Myocyte (in vitro differentiated cells): ENCODE results near the gene RAD51B. TPM values are rescaled to one million over a fixed set of nuclear protein-coding genes. Genes with fewer than 3 reads are reported as not detected.

Source experiments
- DNase-seq: peaks from one replicate; pipeline ENCODE4 v3.0.0-alpha.2; 2012; ENCODE audit warnings: low read depth
- total RNA-seq: library from RNA; depleted of rRNA; stranded (reverse); fragments of >200 nt; gene quantifications from 2 replicates; pipeline ENCODE4 v1.2.3, GENCODE V29; 2014

Gene RAD51B
- total RNA-seq, 1 donor from 2014 or later = 70.0 TPM

DNA sequence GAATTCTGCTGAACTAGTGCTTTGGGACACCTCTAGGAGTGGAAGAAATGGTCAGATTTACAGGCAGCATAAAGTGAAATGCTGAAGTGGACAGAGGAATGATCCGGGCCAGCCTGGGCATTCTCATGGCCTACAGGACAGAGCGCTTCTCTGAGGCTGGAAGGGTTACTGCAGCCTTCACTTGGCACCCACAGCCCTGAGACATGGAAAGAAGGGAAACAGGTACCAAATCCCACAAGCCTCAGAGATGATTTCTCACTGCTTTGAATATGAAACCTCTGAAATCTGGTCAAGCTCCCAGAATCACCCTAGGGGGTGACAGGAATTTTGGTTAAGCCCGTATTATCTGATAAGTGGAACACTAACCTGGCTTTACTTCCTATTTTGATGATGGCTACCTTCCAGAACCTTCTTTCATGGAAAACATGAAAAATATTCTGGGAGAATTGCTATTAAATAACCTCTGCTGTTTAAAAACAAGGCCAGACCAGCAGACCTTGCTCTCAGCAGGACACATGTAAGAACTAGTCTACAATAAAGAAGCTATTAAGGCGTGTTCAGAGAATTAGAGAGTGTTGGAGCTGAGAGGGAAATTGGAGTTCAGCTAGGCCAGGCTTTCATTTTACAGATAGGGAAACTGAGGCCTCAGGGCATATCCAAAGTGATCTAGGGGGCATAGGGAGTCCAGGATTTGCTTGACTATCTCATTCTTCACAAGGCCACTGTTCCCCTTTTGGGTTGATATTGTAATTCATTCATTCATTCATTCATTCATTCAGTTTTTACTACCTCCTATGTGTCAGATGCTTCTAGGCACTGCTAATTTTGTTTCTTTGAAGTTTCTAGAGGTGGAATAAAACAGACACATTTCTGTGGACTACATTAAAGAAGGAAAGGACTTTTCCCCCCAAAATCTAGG lies 691.8 kb downstream of the RAD51B start:
- DNase-seq = no peak

DNA sequence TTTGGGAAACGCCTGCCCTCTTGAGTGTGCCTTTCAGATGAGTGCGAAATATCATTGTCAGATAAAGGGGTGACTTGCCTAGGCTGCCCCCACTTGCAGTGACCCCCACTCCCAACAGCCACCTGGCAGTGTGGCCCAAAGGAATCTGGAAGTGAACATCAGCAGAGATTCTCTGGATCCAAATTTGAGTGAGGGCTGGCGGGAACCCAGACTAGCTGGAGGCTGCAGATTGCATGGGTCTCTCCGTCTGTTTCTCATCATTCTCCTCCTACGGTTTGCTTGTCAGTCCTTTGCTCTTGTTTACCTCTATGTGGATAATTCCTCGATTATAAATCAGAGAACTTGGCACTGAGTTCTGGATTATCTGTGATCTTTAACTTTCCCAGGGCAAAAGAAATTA lies 692.5 kb downstream of the RAD51B start:
- DNase-seq = no peak

DNA sequence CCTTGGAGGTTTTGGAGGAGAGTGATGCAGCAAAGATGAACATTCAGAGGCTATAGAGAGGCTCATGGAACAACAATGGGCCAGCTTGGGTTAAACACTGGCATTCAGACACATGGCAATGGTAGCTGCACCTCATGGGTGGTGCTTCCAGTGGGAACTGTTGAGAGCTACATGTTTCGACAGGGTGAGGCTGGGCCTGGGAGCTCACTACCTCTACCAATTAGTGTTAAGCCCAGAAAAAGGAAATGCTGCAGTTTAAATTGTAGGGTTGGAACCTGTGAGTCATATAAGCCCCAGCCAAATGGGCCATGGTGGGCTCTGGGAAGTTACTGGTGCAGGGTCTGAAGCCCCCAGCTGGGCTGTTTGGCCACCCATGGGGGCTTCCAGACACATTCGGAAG lies 693.6 kb downstream of the RAD51B start:
- DNase-seq = no peak

DNA sequence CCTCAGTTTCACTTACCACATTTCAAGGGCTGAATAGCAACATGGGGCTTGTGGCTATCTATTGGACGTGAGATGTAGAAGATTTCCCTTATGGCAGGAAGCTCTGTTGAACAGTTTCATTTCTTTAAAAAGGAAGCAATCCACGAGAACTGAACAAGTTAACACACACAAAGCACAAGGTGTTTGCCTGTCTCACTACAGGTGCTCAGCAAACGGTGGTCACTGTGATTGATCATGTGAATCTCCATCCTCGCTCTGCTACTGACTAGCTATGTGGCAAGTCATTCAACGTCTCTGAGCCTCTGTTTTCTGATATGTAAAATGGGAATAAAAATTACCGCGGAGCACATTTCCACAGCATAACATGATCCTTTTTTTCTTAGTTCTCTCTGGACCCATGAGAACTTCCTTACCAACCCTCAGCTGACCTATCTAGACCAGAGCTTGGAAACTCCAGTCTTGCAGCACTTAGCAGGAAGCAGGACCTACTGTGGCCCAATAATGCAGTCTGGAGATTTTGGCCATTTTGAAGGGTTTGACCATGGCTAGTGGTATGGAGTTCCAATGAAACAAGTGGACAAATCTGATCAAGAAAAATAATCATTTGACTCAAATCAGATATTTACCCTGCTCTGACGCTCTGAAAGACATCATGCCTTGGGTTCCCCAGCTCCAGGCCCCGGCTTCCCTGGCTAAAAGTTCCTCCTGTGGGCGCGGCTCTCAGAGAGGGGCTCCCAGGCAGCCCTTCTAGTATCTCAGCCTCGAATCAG lies 694.4 kb downstream of the RAD51B start:
- DNase-seq = no peak

DNA sequence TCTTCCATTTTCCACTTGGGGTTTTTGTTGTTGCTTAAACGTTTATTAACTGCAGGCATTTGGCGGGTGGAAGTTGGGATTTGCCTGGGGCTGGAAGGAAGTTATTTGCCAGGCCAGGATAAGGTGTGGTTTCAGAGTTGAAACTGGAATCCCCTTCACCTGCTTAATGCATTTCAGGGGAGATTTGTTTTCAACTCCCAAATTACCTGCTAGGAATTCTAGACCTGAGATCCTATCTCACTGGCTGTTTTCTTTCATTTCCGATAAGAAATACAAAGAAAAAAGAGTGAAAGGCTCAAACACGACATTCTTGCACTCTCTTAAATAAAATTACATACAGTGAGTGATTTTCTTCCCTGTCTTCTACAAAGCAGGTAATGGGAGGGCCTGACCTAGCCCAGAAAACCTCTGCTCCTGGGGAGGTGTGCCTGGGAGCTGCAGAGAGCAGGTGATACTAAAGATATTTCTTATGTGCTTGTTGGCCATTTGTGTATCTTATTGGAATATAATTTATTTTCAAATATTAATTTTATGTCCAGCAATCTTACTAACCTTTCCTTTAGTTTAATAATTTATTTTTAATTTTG lies 695.1 kb downstream of the RAD51B start:
- no peak for DNase-seq

DNA sequence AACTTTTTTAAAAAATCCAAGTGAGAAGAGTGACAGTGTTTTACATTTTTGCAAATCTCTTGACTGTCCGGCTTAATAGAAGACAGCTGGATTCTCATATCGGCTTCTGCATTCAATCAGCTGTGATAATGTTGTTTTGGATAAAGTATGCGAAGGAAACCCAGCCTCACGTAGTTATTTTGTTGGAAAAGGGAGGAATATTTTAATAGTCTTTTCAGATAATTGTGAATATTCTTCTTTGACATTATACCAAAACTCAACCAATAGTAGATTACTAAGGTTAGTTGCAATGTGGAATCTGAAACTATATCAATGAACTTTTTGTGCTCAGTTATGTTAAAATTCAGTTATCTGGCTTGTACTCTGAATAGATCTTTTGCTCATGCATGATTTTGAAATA lies 696.8 kb downstream of the RAD51B start:
- no peak for DNase-seq

DNA sequence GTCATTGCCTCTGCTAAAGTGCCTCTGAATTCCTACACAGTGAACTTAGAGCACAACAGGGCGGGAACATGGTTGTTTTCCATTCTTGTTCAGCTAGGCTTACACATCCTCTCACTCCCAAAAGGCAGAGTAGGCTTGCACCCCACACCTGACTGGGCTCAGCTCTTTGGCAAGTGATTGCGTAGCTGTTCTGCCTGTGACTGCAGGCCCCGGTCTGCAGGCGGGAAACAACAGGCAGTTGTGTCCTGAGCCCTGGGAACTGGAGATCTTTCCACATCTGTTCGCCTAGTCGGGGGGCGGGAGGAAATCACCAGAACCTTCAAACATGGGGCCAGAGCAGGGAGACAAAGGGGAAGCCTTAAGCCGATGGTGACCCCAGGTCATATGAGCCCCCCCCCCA lies 698.6 kb downstream of the RAD51B start:
- no peak for DNase-seq

DNA sequence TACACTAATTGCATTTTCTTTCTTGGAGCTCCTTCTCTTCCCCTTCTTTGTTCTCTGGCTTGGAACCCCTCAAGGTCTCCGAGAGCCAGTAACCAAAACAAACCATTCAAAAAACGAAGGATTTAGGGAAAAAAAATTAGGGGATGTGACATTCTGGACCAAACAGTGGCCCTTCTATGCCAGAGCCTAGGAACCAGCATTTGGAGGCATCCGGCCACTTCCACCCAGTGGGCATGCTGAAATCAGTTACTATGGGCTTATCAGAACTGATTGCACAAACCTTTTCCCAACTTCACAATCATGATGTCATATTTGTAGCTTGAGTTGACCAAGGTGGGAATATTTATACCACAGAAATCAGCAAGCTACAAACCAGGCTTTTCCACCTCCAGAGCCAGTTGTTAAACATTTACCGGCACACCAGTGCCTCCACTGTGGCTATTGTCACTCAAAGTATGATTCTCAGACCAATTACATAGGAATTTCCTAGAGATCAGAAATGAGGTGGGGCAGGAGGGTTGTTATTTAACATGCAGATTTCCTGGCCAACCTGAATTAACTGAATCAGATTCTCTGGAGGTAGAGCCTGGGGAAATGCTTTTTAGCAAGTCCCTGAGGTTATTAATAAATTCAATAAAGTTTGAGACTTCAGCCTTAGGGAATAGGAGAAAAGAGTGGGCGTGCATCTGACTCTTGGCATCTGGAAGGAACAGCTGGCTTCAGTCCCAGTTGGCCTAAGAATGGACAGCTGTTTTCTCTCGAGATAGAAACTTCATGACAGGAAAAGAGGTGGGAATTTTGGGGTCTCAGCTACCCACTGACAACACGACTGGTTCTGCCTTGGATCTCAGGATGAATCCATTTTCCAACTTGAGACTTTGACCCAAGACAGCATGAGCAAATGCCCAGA lies 699.4 kb downstream of the RAD51B start:
- peak; percentile 85 for DNase-seq

DNA sequence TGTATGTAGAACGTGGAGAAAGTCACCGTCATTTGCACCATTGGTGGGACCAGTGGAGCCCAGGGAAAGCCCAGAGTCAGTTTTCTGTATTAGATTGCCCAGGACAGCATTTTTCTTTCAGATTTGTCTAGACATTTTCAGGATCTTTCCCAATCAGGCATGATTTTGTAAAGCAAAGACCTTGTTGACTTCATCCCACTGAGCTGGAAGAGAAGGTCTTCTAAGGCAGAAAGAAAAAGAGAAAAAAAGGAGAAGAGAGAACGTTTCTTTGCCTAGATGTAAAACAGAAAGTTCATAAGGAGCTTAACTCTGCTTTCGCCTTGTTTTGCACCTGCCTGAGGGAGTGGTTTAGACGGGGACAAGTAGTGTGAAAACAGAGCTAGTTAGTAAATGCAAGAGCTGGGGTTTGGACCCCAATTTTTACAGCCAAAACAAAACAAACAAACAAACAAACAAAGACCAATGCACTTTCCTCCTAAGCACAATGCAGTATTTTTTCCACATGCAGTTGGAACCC lies 700.1 kb downstream of the RAD51B start:
- DNase-seq = no peak

DNA sequence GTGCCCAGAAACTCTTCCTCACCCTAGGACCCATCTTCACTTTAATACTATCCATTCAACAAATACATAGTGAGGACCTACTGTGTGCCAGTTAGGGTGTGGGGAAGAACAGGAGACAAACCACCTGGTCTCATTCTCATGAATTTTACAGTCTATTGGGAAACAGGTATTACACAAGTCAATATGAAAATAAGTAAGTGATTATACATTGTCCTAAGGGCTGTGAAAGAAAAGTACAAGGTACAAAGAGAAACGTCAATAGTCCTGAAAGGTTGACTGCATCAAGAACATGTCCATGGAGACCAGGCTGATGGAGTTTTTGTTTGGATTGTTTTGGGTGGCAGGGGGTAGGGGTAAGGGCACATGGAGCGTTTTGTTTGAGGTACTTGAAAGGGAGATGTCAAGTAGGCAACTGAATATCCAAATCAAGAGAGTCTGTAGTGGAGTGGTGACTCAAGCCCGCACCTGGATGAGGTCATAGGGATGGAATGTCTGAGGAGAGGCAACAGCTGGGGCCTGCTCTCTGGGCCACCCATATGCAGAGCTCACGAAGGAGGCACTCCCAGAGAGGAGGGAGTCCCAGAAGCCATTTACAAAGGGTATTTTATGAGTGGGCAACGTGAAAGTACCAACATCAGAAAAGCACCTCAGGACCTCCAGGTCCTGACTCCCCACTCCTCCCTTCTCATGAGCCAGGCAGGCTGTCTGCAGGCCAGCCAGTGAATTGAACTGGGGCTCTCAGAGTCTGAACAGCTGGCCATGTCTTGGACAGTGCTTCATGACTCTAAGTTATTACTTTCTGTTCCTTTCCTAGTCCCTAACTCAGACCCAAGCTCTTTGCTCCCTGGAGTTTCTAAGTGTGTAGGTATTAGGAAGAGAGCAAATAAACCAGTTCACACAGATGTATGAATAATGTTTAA lies 701.3 kb downstream of the RAD51B start:
- peak; percentile 57 for DNase-seq

DNA sequence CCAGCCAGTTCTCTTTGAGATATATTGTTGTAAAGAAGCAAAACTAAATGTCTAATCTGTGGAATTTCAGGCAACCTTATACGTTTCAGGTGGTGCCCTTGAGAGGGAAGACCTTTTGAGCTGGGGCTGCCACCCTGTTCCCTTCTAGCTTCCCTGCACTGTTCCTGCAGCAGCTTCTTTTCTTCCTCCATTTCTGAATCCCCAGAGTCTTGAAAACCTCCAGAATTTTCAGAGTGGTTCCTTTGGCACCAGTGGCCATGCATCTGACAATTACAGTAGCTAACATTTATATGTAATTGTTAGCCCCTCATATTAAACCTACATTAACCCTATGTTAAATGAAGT lies 702.0 kb downstream of the RAD51B start:
- DNase-seq = no peak

DNA sequence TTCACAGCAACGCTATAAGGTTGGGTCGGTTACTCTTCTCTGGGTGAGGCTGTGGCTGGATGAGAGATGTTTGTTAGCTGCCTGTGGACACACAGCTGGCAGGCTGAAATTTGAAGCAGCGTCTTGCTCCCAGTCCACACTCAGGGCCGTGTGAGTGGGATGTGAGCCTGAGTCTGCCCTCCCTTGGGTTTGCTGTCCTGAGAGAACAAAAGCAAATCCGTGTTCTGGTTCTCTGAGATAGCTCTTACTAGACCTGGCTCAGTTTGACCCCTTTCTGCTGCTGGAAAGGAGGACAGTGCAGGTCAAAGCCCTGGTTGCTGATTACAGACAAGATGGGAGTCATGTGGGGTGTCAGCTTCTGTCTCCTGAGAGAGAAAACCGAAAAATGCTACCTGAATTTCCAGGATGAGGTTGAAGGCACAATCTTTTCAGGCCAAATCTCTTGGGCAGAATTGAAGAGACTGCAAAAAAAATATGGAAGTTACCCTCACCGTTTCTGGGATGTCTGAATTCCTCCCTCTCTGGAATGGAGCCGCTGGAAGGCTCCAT lies 702.5 kb downstream of the RAD51B start:
- peak; percentile 58 for DNase-seq

DNA sequence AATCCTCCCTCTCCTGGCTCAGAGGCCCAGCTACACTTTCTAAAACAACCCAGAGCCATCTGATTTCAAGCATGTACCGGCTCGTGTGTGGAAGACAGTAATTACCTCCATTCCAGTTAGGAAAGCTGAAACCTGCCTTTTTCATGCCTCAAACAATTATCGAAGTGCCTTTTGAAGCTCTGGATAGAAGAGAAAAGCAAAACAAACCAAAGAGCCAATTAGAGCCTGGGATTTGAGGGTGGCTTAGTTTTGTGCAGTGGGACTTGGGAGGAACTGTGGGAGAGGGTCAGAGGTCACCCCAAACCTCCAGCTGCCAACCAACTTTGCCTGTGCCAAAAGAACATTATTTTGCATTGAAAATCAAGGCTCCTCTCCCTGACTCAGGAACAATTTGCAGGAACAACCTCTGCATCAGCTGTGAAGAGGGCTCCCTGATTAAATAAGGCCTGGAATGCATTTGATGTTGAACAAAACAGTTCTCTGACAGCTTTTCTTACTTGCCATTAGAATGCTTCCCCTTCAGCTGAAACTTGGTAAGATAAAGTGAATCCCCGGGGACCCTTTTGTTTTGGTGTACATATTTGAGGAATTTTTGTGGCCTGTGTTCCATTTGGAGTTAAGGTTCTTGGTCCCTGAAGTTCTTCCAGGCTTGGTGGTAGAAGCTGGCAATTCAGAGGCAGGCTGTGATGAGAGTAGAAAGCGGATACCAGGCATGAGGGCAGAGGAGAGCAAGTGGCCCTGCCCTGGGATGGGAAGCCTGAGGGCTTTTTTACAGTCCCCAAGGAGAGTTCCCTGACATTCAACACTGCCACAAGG lies 703.1 kb downstream of the RAD51B start:
- peak; percentile 78 for DNase-seq

DNA sequence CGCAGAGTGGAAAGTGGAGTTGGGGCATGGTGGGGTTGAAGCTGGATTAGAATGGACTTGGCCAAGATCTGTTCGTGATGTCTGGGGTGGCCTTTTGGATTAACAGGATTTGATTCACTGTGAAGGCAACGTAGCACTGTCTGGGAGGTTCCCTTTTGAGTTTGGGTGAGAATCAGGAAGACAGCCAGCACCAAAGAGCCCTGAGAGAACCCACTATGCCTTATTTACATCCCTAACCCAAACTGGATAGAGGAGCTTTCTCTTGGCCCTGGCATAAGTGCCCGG lies 703.7 kb downstream of the RAD51B start:
- no peak for DNase-seq

DNA sequence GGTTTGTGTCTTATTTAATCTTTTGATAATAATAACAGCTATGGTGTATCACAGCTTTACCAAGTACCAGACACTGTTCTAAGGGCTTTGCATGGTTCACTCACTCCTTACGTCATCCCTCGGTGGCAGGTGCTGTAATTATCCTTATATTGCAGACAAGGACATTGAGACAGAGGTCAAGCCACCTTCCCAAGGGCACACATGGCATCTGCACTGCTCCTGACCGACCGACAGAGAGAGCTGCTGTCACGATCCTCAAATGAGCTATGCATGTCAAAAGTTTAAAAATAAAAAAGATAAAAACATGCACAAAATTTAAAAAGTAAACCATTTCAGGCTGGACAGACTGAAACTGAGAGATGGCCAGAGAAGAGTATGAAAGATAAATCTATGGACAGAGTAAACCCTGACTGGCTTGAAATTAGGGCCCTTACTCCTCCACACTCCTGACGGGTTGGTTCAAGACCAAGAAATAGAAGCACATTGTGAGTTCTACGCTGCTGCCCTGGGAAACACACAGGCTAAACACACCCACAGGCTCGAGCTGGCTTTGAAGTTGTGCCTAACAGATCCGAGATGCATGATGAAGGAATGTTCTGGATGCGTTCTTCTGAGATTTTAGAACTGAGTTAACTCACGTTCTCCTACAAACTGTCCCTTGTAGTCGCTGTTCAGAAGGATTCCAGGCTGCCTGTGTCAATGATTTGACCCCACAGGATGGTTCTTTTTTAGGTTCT lies 704.6 kb downstream of the RAD51B start:
- peak; percentile 64 for DNase-seq

DNA sequence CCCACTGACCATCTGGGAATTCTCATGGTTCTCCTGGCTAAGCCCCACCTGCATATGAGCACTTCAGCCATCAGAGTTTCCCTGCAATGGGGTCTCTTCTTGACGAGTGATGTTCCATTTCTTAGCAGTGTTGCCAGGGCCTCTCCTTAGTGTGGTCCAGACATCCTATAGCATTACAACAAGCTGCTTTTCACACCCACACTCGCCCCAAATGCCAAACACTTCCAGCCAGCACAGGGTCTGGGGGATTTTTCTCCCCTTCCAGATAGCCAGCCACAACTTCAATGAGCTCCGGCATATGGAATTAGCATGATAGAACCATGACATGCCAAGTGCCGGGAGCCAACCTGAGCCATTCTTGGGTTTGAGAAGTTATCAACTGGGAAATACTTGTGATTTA lies 705.9 kb downstream of the RAD51B start:
- DNase-seq = no peak

DNA sequence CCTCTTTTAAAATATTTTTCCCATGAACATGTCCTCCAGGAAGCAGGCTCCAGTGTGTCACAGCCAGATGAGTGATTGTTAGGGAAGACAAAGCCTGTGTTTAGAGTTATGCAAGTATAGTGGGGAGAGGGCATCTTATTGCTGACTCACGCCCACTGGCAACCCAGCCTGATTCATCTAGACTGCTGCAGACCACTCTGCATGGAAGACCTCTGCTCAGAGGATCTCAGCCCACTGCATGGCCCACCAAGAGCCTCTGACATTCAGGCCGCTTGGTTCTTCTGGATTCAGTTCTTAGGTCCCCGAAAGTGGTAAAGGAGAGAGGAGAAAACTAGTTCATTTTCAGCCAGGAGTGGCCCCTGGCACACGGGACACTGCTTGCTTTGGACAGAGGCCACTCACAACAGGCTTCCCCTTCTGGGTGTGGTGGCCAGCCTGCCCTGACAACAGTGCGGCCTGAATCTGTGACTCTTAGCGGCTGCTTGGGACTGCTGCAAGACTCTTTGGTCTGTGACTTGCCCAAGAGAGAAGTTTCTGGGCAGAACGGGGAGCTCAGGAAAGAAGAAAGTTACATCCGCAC lies 707.0 kb downstream of the RAD51B start:
- DNase-seq = peak; percentile 81
